ENCODE measurements around the gene SEMA6D.
"Not testable (repeated sequence)": the region's sequence is repeated elsewhere in the genome, so short reads cannot be mapped to it uniquely, and the experiment has no call there.

SEMA6D gene

DNA sequence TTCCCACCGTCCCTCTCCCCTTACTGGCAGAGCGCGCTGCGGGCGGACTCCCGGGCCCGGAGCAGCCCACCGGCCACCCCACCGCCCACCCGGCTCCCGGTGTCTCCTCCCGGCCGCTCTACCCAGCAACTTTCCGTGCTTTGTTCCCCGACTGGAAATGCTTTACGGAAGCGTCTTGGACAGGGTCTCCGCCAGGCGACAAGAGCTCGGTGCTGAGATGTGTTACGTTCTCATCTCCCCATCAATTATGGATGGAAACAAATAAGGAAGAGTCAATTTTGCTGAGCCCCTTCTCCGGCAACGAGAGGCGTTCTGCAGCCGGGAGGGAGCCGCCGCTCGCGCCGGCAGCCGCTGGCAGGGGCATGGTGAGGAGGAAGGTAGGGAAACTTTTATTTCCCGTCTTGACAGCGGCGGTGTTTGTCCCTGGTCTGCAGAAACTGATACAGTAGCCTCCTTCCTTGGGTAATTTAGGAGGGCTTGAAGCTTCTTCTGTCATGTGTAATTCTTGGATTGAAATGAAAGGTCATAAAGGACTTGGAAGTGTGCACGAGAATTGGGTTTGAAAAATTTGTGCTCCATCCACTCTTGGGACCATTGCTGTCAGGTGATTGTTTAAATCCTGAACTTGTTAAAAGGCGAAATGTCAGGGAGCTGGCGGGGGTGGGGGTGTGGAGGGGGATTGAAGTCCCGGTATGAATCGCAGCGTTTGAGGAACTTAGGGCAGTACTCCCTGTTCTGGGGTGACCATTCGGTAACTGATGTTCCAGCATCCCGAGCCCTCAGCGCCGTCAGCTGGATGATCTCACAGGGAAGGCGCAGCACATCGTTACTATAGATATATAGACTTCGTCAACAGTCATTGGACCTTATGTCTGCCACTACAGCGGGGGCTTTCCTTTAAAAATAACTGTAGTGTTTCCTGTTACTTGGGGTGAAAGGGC, 1.5 kb downstream of the SEMA6D start:
- DNase-seq = no peak

GRCh38 chr15:47719730-47720129, 2.4 kb downstream of the SEMA6D start:
- no peak for DNase-seq

DNA sequence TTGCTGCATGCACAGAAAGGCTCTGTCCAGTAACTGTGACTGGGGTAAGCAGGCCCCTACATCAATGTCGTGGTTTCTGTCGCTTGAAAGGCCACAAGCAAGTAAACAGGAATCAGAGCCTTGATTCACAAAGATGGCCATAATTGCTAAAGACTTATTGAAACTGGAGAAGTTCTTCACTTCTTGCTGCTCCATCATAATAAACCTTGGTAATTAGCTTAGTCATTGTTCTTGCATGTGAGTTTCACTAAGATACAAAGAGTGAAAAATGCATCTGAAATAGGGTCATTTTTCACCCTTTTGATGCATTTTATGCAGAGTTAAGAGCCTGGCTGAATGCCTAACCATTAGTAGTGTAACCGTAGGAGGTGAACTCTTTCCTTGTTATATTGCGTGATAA, 3.2 kb downstream of the SEMA6D start:
- no peak for DNase-seq

DNA sequence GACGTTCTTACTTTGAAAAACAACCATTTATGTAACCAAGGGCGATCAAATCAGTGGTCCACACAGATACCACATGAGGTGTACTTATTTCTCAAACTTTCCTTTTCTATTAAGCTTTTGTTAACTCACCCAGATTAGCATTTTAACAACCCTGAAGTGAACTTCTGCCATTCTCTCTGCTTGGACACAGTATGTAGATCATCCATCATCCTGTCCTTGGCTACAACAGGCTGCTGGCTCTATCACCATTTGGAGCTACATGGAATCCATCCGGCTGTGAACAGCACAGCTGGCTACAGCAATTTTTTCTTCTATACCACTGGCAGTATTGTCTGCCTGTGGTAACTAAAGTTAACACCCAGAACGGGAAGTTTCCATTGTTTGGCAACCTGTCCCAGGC, 4.4 kb downstream of the SEMA6D start:
- DNase-seq = no peak

- no peak for DNase-seq
Measured at GRCh38 chr15:47724346-47724745, 7.0 kb downstream of the SEMA6D start.

- DNase-seq = no peak
Measured at GRCh38 chr15:47725051-47725450, 7.7 kb downstream of the SEMA6D start.

DNA sequence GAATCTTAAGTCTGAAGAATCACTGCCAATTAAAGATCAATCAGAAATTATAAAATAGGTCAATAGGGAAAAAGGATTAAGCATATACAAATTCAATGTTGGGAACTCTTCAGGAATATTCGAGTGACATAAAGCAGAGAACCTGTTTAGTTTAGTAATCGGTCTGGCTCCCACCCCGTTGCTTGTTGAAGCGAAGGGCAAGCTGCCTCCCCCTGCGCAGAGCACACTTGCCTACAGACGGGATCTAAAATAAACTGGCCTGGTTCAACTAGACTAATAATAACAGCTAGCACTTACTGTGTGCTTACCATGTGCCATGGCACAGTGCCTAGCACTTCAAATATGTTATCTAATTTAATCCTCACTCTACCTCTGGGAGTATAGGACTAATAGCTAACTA, 8.6 kb downstream of the SEMA6D start:
- DNase-seq = no peak

DNA sequence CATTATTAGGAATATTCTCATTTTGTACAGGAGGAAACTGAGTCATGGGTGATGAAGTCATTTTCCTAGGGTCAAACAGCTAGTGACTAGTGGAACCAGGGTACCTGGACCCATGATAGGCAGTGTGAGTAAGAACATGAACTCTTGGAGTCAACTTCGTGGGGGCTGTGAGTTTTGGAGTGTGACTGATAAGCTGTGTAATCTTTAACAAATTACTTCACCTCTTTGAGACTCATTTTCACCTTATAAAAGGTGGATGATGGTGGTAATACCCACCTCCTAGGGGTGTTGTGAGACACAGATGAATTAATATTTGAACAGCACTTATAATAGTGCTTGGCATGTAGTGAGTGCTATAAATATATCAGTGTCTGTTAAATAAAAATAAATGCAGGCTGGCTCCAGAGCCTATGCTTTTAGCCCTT, 9.1 kb downstream of the SEMA6D start:
- DNase-seq = no peak

GRCh38 chr15:47727137-47727536, 9.8 kb downstream of the SEMA6D start:
- DNase-seq = no peak

- DNase-seq = no peak
Measured at GRCh38 chr15:47727676-47728075, 10.4 kb downstream of the SEMA6D start.

DNA sequence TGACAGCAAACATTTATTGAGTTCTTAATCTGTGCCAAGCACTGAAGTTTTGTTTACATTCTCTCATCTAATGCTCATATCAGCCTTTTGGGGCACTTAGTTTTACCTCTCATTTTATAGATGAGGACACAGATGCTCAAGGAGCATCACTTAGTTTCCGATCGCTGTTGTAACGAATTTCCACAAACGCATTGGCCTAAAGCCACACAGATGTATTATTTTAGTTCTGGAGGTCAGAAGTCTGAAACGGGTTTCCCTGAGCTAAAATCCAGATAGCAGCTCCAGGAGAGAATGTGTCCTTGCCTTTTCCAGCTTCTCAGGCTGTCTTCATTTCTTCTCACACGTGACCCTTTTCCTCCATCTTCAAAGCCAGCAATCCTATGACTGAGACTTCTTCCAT, 11.1 kb downstream of the SEMA6D start:
- no peak for DNase-seq

DNA sequence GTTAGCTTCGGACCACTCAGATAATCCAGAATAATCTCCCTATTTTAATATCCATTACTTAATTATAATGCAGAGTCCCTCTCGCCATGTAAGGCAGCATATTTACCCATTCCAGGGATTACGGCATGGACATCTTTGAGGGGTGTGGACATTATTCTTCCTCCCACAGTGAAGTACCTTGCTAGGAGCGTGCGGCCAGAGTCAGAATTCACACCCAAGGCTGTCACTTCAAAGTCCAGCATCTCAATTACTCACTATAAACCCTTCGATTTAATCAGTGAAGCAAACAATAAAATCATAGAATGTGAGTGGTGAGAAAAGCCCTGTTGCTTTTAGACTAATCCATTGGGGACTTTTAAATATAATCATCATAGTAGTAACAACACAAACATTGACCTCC, 11.6 kb downstream of the SEMA6D start:
- no peak for DNase-seq

GRCh38 chr15:47731230-47731629, 13.9 kb downstream of the SEMA6D start:
- no peak for DNase-seq

GRCh38 chr15:47732248-47732647, 14.9 kb downstream of the SEMA6D start:
- DNase-seq = no peak

GRCh38 chr15:47733085-47733484, 15.8 kb downstream of the SEMA6D start:
- no peak for DNase-seq

DNA sequence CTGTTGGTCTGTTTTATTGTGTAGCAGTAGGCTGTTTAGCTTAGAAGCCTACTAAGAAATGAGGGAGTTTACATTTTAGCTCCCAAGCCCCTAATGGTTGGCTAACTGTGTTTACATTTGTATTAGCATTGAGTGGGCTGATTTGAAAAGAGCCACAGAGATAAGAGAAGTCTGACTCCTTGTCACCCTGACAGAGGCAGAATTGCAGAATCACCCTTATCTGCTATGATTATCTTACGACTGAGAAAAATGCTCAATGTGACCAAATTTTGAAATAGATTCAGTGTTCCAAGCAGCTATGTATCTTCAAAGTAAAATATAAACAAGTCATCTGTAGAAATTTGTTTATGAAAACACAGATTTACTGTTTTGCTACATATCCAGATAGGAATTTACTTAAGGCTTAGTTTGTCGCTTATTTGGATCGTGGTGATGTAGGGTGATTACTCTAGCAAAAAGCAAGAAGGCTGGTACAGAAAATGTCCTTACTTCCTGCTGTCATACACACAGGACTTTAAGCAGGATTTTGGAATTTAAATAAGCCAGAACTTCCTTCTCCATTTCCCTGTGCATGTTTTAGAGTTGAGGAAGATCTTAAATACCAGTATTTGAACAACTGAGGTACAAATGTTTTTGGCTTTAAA, 19.0 kb downstream of the SEMA6D start:
- DNase-seq = no peak

DNA sequence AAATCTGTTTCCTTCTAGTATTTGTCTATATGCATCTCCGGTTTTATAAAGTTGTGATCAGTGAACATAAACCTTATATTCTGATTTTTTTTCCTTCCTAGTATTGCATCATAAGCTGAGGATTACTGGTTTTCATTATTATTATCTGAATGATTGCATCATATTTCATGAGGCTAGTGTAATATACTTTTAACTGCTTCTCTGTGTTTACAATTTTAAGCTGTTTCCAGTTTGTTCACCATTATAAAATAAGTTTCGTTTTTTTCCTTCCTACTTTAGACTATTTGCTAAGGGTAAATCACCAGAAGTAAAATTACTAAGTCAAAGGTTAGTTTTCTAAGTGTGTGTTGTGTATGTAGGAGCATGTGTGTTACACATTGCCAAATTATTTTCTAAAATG, 20.2 kb downstream of the SEMA6D start:
- DNase-seq = no peak

DNA sequence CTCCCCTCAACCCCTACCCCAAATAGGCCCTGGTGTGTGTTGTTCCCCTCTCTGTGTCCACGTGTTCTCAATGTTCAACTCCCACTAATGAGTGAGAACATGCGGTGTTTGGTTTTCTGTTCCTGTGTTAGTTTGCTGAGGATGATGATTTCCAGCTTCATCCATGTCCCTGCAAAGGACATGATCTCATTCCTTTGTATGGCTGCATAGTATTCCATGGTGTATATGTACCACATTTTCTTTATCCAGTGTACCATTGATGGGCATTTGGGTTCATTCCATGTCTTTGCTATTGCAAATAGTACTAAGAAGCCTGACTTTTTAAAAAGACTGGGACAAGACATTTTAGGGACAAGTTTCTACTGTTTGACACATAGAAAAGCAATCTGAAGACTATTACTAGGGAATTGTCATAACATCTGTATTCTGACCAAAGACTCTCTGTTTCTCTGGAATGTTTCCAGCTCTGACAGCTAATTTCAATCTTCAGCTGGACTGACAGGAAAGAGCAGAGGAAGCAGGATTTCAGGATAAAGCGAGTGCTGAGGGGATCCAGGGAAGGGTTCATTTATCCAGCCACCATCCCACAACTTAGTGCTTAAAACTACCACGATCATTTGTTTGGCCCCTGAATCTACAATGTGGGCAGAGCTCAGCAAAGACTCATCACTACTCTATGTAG, 21.0 kb downstream of the SEMA6D start:
- not testable (repeated sequence) for DNase-seq

GRCh38 chr15:47741082-47741481, 23.8 kb downstream of the SEMA6D start:
- DNase-seq = no peak

- DNase-seq = no peak
Measured at GRCh38 chr15:47741907-47742306, 24.6 kb downstream of the SEMA6D start.

DNA sequence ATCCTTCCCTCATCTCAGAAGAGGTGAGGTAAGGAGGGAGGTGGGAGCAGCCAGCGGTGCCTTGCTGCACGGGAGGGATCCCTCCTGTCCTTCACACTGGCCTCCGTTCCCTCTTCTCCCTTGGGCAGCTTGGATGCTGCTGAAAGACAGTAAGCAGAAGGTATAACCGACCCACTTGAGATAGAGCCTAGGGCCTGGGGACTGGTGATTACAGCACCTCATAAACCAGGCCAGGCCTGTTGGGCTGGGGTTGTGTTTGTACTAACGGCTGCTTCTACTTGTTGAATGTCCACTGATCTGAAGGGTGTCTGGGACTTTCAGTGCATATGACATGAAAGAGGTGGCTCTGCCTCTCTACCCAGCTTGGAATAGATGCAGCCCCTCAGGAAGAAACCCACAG, 25.0 kb downstream of the SEMA6D start:
- DNase-seq = no peak

- DNase-seq = no peak
Measured at GRCh38 chr15:47742742-47743141, 25.4 kb downstream of the SEMA6D start.

DNA sequence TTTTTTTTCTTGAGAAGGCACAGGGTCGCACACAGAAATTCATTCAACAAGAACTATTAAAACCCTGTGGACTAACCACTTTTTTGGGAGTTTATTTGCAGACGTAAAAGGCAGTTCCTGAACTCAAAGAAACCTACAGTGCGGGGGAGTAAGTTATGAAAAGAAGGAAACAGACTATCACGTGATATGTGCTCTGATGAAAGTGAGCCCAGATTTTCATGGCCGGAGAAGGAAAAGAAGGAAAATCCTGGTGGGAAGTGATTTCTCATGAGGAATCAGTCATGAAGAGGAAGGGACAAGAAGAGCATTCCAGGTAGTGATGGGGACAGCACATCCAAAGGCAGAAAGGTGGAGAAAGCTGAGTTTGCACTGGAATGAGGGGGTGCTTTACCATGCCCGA, 26.1 kb downstream of the SEMA6D start:
- no peak for DNase-seq

- DNase-seq = no peak
Measured at GRCh38 chr15:47743886-47744285, 26.6 kb downstream of the SEMA6D start.
